Spinal cord (tissue), 10 donors: ENCODE results near the gene FAM83G. TPM values are rescaled to one million over a fixed set of nuclear protein-coding genes. Genes with fewer than 3 reads are reported as not detected.

ENCODE experiments used
- DNase-seq, 6 donors: peaks; one replicate each; pipeline versions ENCODE4 v3.0.0 to v3.0.0-alpha.2; 2013 to 2015; ENCODE audit warnings: low spot score in 6 of 6, low read depth in 4 of 6
- H3K27ac ChIP-seq: one replicate; pipeline ENCODE4 v1.5.1; 2013; ENCODE audit warnings: low read depth, low read length, control low read depth
- H3K27me3 ChIP-seq: one replicate; pipeline ENCODE4 v1.6.1; 2013; ENCODE audit warnings: low read length; ENCODE audit not compliant: control insufficient read depth, insufficient read depth
- H3K36me3 ChIP-seq: one replicate; pipeline ENCODE4 v1.6.1; 2013; ENCODE audit warnings: low read length; ENCODE audit not compliant: control insufficient read depth, insufficient read depth
- H3K4me1 ChIP-seq: one replicate; pipeline ENCODE4 v1.6.1; 2013; ENCODE audit warnings: low read length; ENCODE audit not compliant: control insufficient read depth, insufficient read depth
- H3K4me3 ChIP-seq: one replicate; pipeline ENCODE4 v1.5.1; 2013; ENCODE audit warnings: low read depth, low read length, control low read depth
- H3K9me3 ChIP-seq: one replicate; pipeline ENCODE4 v1.6.1; 2013; ENCODE audit warnings: low read length; ENCODE audit not compliant: control insufficient read depth, insufficient read depth
- WGBS: methylation state at CpG from one replicate; pipeline ENCODE4 v1.1.5; 2013; ENCODE audit warnings: missing lambda C conversion rate; ENCODE audit not compliant: insufficient coverage; 5-methylcytosine and 5-hydroxymethylcytosine counted together
- polyA plus RNA-seq, 2 donors: library from polyadenylated mRNA; unstranded; fragments of 120-200 nt; gene quantifications; one replicate each; pipeline ENCODE4 v1.2.1, GENCODE V29; 2013; ENCODE audit not compliant: insufficient read length in 2 of 2
- total RNA-seq, 2 donors: library from RNA; depleted of rRNA in 1 of 2; stranded (reverse); fragments of 120-200 nt in 1 of 2; fragments of >200 nt in 1 of 2; gene quantifications; one replicate each; pipeline versions ENCODE4 v1.2.3 to v1.2.4, GENCODE V29; 2013 to 2014
- donor health status: healthy.

Gene FAM83G
- total and polyA plus RNA-seq, 4 donors: 1.2 to 2.1 (median 1.6) TPM

DNA sequence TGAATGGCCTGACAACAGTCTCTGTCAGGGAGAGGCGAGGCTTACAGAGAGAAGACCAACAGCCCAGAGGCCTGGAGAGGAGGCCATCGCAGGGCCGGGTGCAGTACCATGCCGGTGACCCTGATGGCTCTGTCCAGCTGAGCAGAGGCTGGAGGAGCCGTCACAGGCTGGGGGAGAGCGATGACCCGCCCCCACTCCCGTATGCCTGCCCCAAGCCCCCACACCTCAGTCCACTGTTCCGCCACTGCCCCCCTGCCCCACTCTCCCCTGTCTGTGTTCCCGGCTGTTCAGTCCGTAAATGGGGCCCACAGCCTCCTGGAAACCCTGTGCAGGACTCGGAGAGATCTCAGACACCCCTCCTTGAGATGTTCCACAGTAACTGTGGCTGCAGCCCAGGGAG, 12.8 kb upstream of the FAM83G start:
- no peaks in the 10 kb centered on the region for H3K9me3 ChIP-seq
- 75% methylated on average over 9 of the region's 12 CpGs for WGBS
- no peak for DNase-seq

DNA sequence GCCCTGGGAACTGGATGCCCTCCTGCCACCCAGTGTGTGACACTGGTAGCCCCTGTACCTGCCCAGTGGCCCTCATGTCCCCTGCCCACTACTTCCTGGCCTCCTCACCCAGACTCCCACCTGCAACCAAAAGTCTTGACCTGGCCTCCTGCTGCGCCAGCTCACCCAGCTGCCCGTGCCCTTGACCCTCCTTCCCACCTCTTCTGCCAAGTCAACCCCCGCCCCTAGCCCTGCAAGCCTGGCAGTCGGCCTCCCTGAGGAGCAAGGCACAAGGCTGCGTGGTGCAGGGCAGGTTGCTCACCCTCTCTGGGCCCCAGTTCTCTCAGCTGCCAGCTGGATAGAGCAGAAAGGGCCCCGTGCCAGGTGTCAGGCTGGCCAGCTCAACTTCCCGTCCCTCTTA, 12.3 kb upstream of the FAM83G start:
- Histone ChIP-seq H3K4me1 (peaks cover 9% of the 10 kb centered on the region), H3K27ac (no peak overlapping the region), H3K27me3 (no peaks in the 10 kb centered on the region), H3K36me3 (peaks cover 4% of the 10 kb centered on the region), H3K4me3 (no peak overlapping the region), H3K9me3 (no peaks in the 10 kb centered on the region)
- 89% methylated on average over 6 of the region's 7 CpGs for WGBS
- no peak for DNase-seq

More for the DNA sequence above, 12.8 kb upstream of the FAM83G start:
- Histone ChIP-seq H3K27ac (no peak overlapping the region), H3K27me3 (no peaks in the 10 kb centered on the region), H3K36me3 (peaks cover 4% of the 10 kb centered on the region), H3K4me3 (no peak overlapping the region), H3K4me1 (peaks cover 9% of the 10 kb centered on the region)

GRCh38 chr17:19016297-19016696, 11.7 kb upstream of the FAM83G start:
- Histone ChIP-seq H3K4me1 (peaks cover 9% of the 10 kb centered on the region), H3K9me3 (no peaks in the 10 kb centered on the region), H3K27me3 (no peaks in the 10 kb centered on the region), H3K4me3 (no peak overlapping the region), H3K27ac (no peak overlapping the region), H3K36me3 (no peaks in the 10 kb centered on the region)
- 94% methylated on average over 8 of the region's 8 CpGs for WGBS
- DNase-seq: no peak

GRCh38 chr17:19015428-19015827, 10.9 kb upstream of the FAM83G start:
- Histone ChIP-seq H3K4me3 (no peak overlapping the region), H3K36me3 (no peaks in the 10 kb centered on the region), H3K27me3 (no peaks in the 10 kb centered on the region), H3K9me3 (no peaks in the 10 kb centered on the region), H3K27ac (no peak overlapping the region), H3K4me1 (peaks cover 9% of the 10 kb centered on the region)
- no peak for DNase-seq
- 81% methylated on average over 7 of the region's 7 CpGs for WGBS

- Histone ChIP-seq H3K36me3 (no peaks in the 10 kb centered on the region), H3K4me1 (peaks cover 8% of the 10 kb centered on the region), H3K27me3 (no peaks in the 10 kb centered on the region), H3K4me3 (no peak overlapping the region), H3K9me3 (no peaks in the 10 kb centered on the region), H3K27ac (no peak overlapping the region)
- DNase-seq: no peak
- 72% methylated on average over 22 of the region's 29 CpGs for WGBS
Measured at GRCh38 chr17:19014628-19015215, 10.2 kb upstream of the FAM83G start.

DNA sequence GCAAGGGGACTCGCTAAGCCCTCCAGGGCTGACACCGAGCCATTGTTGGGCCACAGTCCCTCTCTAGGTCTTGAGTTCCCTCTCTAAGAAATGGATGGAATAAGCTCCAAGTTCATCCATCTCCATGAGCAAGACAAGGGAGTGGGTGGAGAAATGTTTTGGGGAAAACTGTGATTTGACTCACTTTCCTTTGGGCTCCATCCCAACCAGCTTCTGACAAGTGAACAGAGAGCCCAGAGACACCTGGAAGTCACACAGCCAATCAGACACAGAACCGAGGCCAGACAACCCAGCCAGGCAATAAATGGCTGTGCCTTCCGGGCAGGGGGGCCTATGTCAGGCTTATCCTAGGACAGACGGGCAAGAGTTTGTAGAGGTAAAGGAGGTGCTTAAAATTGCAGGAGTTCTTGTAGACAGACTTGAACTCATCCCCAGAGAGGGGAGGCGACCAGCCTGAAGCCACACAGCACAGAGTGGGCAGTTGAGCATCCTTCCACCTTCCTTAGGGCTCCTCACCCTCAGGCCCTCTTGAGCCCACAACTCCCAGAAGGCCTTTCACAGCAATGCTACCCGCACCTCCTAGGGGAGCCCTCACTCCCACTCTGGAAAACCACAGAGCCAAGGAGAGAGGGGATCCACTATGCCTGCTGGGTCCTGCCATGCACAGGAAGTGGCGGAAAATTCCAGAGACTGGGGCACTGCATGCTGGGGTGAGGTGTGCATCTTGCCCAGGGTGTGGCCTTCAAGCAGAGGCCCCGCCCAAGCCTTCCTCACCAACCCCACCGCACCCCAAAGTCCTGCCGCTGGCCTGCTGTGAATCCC, 9.5 kb upstream of the FAM83G start:
- no peak for DNase-seq
- WGBS: 90% methylated on average over 7 of the region's 11 CpGs
- Histone ChIP-seq H3K4me3 (no peak overlapping the region), H3K27me3 (no peaks in the 10 kb centered on the region), H3K27ac (no peak overlapping the region), H3K9me3 (no peaks in the 10 kb centered on the region), H3K4me1 (peaks cover under 1% of the 10 kb centered on the region), H3K36me3 (no peaks in the 10 kb centered on the region)

DNA sequence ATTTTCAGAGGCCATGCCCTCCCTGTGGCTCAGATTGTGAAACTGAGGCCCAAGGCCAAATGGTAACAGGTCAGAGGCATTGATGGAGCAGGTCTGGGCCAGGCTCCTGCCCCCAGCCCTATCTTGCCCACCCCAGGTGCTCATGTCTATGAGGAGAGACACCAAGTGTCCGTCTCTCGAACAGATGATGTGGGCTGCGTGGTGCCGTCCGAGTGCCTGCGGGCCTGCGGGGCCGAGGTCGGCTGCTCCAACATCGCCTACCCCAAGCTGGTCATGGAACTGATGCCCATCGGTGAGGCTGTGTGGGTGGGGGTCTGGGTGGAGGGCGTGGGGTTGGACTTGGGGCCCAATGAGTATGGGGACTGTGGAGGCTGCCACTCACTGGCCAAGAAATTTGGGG, 8.7 kb upstream of the FAM83G start:
- no peaks in the 10 kb centered on the region for H3K4me1 ChIP-seq
- no peak overlapping the region for H3K27ac ChIP-seq
- no peak overlapping the region for H3K4me3 ChIP-seq
- no peak for DNase-seq
- H3K9me3 ChIP-seq: no peaks in the 10 kb centered on the region
- WGBS: 100% methylated on average over 11 of the region's 12 CpGs
- no peaks in the 10 kb centered on the region for H3K36me3 ChIP-seq
- H3K27me3 ChIP-seq: no peaks in the 10 kb centered on the region

DNA sequence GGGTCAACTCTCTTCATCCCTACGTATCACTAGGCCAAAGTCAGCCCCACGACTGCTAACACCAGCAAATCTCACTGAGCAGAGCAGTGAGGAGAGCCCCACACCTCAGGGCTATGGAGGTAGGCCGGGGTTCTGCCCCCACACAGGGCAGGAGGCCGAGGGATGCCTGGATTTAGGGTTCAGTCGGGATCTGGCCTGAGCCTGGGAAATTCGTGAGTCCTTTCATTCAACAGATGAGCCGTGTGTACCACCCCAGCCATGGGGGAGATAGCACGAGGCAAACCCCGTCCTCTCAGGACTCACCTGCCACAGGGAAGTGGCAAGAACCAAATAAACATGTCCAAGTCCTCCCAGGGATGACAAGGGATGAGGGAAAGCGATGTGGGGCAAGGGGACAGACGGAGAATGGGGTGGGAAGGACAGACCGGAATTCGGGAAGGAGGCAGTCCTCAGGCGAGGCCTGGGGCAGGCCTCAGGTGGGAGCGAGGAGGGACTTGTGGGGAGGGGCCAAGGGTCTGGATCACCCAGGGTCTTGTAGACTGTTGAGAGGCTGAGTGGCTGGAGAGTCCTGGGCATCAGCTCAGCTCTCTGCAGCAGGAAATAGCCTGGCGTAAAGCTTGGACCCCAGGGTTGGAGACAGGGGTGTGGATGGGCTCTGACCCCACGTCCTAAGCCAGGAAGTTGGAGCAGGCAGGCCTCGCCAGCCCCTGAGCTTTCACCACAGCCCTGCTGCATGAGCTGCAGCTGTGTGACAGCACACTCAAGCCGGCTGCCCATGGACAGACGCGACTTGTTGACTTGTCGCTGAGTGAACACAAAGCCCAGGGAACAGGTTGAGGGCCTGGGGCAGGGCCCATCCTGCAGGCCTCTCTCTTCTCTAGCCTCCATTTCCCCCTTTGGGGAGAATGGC, 7.9 kb upstream of the FAM83G start:
- H3K9me3 ChIP-seq: no peaks in the 10 kb centered on the region
- no peak overlapping the region for H3K27ac ChIP-seq
- no peak overlapping the region for H3K4me3 ChIP-seq
- DNase-seq: no peak
- no peaks in the 10 kb centered on the region for H3K27me3 ChIP-seq
- WGBS: 84% methylated on average over 21 of the region's 22 CpGs
- no peaks in the 10 kb centered on the region for H3K36me3 ChIP-seq
- H3K4me1 ChIP-seq: no peaks in the 10 kb centered on the region

GRCh38 chr17:19011581-19011980, 7.0 kb upstream of the FAM83G start:
- Histone ChIP-seq H3K36me3 (no peaks in the 10 kb centered on the region), H3K4me3 (no peak overlapping the region), H3K4me1 (no peaks in the 10 kb centered on the region), H3K27me3 (no peaks in the 10 kb centered on the region), H3K27ac (no peak overlapping the region), H3K9me3 (no peaks in the 10 kb centered on the region)
- no peak for DNase-seq
- WGBS: 76% methylated on average over 6 of the region's 6 CpGs
